HepG2 (cell line): ENCODE measurements around the gene CD300H. TPM values are rescaled to one million over a fixed set of nuclear protein-coding genes. Genes with fewer than 3 reads are reported as not detected.

Experiments used
- ATAC-seq: fragments of 200-7000 bp; cut with Tn5 transposase; 3 replicates; pipeline ENCODE4 v1.9.1; 2020; ENCODE audit warnings: mild to moderate bottlenecking, moderate library complexity
- BruUV-seq: library from RNA; stranded (reverse); fragments of 400-500 nt; replicated peaks from 2 replicates; lab custom pipeline; 2021; lab: Mats Ljungman, UMichigan
- CTCF ChIA-PET: fragments of 300-600 bp; formaldehyde crosslinking; extraction: SDS; loops from one replicate; lab custom pipeline; 2021; ENCODE audit warnings: low total read pairs, inconsistent platforms, low intra/inter-chr PET ratio; lab: Yijun Ruan, JAX
- POLR2A ChIA-PET: fragments of 350-600 bp; sonication (Branson Sonifier 250); formaldehyde crosslinking; loops from one replicate; lab custom pipeline; 2020; ENCODE audit warnings: antibody characterized with exemption, inconsistent platforms; lab: Yijun Ruan, JAX
- DNase-seq: peaks from one replicate; pipeline ENCODE4 v3.0.0-alpha.2; 2015; ENCODE audit warnings: low spot score
- FAIRE-seq: peaks from 3 replicates; lab custom pipeline; 2011; peaks lifted over from hg19 to GRCh38; lab: Jason Lieb, UNC
- H2AFZ ChIP-seq: one replicate; pipeline ENCODE4 v1.6.1; 2011; ENCODE audit warnings: low read length, inconsistent platforms
- H3K27ac ChIP-seq: fragments of 300-600 bp; 3 replicates; pipeline ENCODE4 v1.8.0; 2011; ENCODE audit warnings: mixed run types, mild to moderate bottlenecking, mixed read lengths, low read length, inconsistent platforms; ENCODE audit not compliant: insufficient read depth; ENCODE audit errors: extremely low read length
- H3K27me3 ChIP-seq, 2 experiments: fragments of 200-600 bp in 1 of 2; 2 replicates in 1 of 2; 3 replicates in 1 of 2; pipeline versions ENCODE4 v1.6.0 to v1.8.0; 2011; ENCODE audit warnings: low read length in 2 of 2, mild to moderate bottlenecking in 2 of 2, moderate library complexity in 2 of 2, inconsistent platforms in 1 of 2; ENCODE audit not compliant: insufficient read depth in 2 of 2, control insufficient read depth in 1 of 2
- H3K36me3 ChIP-seq, 2 experiments: fragments of 200-600 bp in 1 of 2; replicated peaks in 1 of 2; 2 replicates in 1 of 2; 3 replicates in 1 of 2; pipeline versions ENCODE4 v1.5.1 to v1.8.0; 2011; ENCODE audit warnings: low read length in 2 of 2, inconsistent platforms in 1 of 2; ENCODE audit not compliant: insufficient read depth in 2 of 2, control insufficient read depth in 1 of 2
- H3K4me1 ChIP-seq: 2 replicates; pipeline ENCODE4 v1.5.1; 2012; ENCODE audit warnings: low read length, inconsistent platforms; ENCODE audit not compliant: insufficient read depth
- H3K4me2 ChIP-seq: 2 replicates; pipeline ENCODE4 v1.6.0; 2011; ENCODE audit warnings: low read depth, low read length, inconsistent platforms
- H3K4me3 ChIP-seq, 3 experiments: fragments of 200-600 bp in 1 of 3; sonication (generic), shearing (Covaris generic) in 1 of 3; replicated peaks in 1 of 3; 2 replicates each; pipeline ENCODE4 v1.5.1; 2011 to 2016; ENCODE audit warnings: low read length in 3 of 3, inconsistent platforms in 2 of 3, low read depth in 2 of 3, mild to moderate bottlenecking in 2 of 3, control low read depth in 1 of 3, mixed read lengths in 1 of 3; ENCODE audit not compliant: insufficient read depth in 1 of 3
- H3K79me2 ChIP-seq: one replicate; pipeline ENCODE4 v1.6.1; 2011; ENCODE audit warnings: low read length, inconsistent platforms; ENCODE audit not compliant: insufficient read depth
- H3K9ac ChIP-seq: 2 replicates; pipeline ENCODE4 v1.6.0; 2011; ENCODE audit warnings: mild to moderate bottlenecking, low read depth, low read length, inconsistent platforms; ENCODE audit not compliant: insufficient read depth
- H3K9me3 ChIP-seq: 2 replicates; pipeline ENCODE4 v1.5.1; 2012; ENCODE audit warnings: mild to moderate bottlenecking, low read length
- H4K20me1 ChIP-seq: 2 replicates; pipeline ENCODE4 v1.6.0; 2011; ENCODE audit warnings: inconsistent platforms, mild to moderate bottlenecking, low read length, moderate library complexity; ENCODE audit not compliant: insufficient read depth
- GATA4 ChIP-seq: sonication (generic); IDR thresholded peaks from 2 replicates; pipeline ENCODE4 v1.6.1; 2016; ENCODE audit warnings: antibody characterized with exemption, low read depth, borderline replicate concordance
- KDM3A ChIP-seq: IDR thresholded peaks from 2 replicates; pipeline ENCODE4 v1.6.1; 2018; ENCODE audit warnings: low read depth, missing compliant biosample characterization
- NR2F1 ChIP-seq, 2 experiments: fragments of 450-650 bp in 1 of 2; formaldehyde crosslinking in 1 of 2; IDR thresholded peaks; 2 replicates each; pipeline versions ENCODE4 v1.5.0 to v1.6.1; 2016 to 2020; ENCODE audit warnings: mild to moderate bottlenecking in 1 of 2, missing compliant biosample characterization in 1 of 2, missing genetic modification reagents in 1 of 2, moderate library complexity in 1 of 2
- REST ChIP-seq, 2 experiments: IDR thresholded peaks; 2 replicates each; pipeline ENCODE4 v1.6.1; 2011 to 2012; ENCODE audit warnings: low read length in 2 of 2, borderline replicate concordance in 1 of 2, low read depth in 1 of 2, mild to moderate bottlenecking in 1 of 2, moderate library complexity in 1 of 2
- ZNF33A ChIP-seq: sonication (generic); formaldehyde crosslinking; IDR thresholded peaks from 2 replicates; pipeline ENCODE4 v1.5.1; 2020; ENCODE audit warnings: missing genetic modification reagents, mild to moderate bottlenecking, moderate library complexity, borderline replicate concordance
- ZNF567 ChIP-seq: sonication (generic); formaldehyde crosslinking; IDR thresholded peaks from 2 replicates; pipeline ENCODE4 v1.8.1; 2023; ENCODE audit warnings: mild to moderate bottlenecking, missing genetic modification reagents, borderline replicate concordance
- WGBS: methylation state at CpG from one replicate; pipeline ENCODE4 v1.1.6; 2017; ENCODE audit warnings: low lambda C conversion rate; 5-methylcytosine and 5-hydroxymethylcytosine counted together
- in situ Hi-C: cut with HindIII; loops from 2 replicates; pipeline ENCODE4 v1.10.0; 2017; ENCODE audit warnings: low pct_unique_long_range_greater_than_20kb; ENCODE audit not compliant: extremely low pct_ligation_motif_present
- intact Hi-C: fragments of 100-400 bp; cut with micrococcal nuclease; formaldehyde crosslinking; loops from one replicate; pipeline ENCODE4 v1.10.0; 2022; ENCODE audit not compliant: unreplicated experiment
- polyA plus RNA-seq, 8 experiments: library from polyadenylated mRNA; depleted of rRNA in 3 of 8; stranded (reverse) in 7 of 8; unstranded in 1 of 8; fragments of >200 nt; fragmentation: Illumina TruSeq in 4 of 8; extraction: Trizol in 4 of 8; gene quantifications; 2 replicates each; pipeline versions ENCODE4 v1.2.1 to v1.2.3, GENCODE V29; 2011 to 2016; ENCODE audit warnings: low read depth in 4 of 8, missing spikeins in 1 of 8, mixed read lengths in 1 of 8; ENCODE audit not compliant: insufficient read depth in 1 of 8
- total RNA-seq, 5 experiments: library from RNA; depleted of rRNA; stranded (reverse); fragments of >200 nt; fragmentation: Illumina TruSeq; extraction: Trizol; gene quantifications; 2 replicates each; pipeline ENCODE4 v1.2.3, GENCODE V29; 2016; ENCODE audit warnings: low read depth in 1 of 5
- TF ChIP-seq, protein P1 (sequence below): sonication (generic); formaldehyde crosslinking; IDR thresholded peaks from 2 replicates; pipeline ENCODE4 v1.4.0; 2020; ENCODE audit warnings: mild to moderate bottlenecking, missing genetic modification reagents
- TF ChIP-seq, protein P2 (sequence below): IDR thresholded peaks from 2 replicates; pipeline ENCODE4 v1.6.1; 2012; ENCODE audit warnings: inconsistent platforms

The CD300H gene
- total and polyA plus RNA-seq, 2 of the 13 experiments (the other 11 are each of a cell fraction or from before 2014, with no cell fraction given) = not detected

GRCh38 chr17:74585711-74586110 is 18.4 kb upstream of the CD300H start:
- Histone ChIP-seq H3K36me3 (no peaks in the 10 kb centered on the region), H4K20me1 (no peaks in the 10 kb centered on the region), H3K9me3 (no peaks in the 10 kb centered on the region), H3K79me2 (no peaks in the 10 kb centered on the region), H3K27me3 (peaks cover 0 to 46% of the 10 kb centered on the region in 2 experiments; a peak in 3 of 5 replicates), H3K9ac (no peak overlapping the region), H3K4me2 (no peak overlapping the region), H3K4me3 (no peak overlapping the region), H3K4me1 (no peaks in the 10 kb centered on the region), H3K27ac (no peak overlapping the region), H2AFZ (no peak overlapping the region)
- in situ Hi-C loops = no loop called here
- 19% methylated on average over 5 of the region's 5 CpGs for WGBS
- no peak for ATAC-seq
- ChIA-PET POLR2A (no interaction called here), CTCF (no interaction called here)
- FAIRE-seq = no peak
- BruUV-seq = no TSS peak
- intact Hi-C loops = no loop called here
- DNase-seq = no peak
- TF ChIP-seq NR2F1 (CRISPR knock-in tag; IDR thresholded peaks at IDR 0.05) (no peak), ZNF567 (CRISPR knock-in tag) (no peak), ZNF33A (CRISPR knock-in tag) (no peak), GATA4 (no peak), KDM3A (no peak), REST (IDR thresholded peaks at IDR 0.05; ENCODE audit: borderline replicate concordance in 1 of 2, low read depth in 1 of 2, low read length in 2 of 2) (no peak)
- TF ChIP-seq, protein P1, sequence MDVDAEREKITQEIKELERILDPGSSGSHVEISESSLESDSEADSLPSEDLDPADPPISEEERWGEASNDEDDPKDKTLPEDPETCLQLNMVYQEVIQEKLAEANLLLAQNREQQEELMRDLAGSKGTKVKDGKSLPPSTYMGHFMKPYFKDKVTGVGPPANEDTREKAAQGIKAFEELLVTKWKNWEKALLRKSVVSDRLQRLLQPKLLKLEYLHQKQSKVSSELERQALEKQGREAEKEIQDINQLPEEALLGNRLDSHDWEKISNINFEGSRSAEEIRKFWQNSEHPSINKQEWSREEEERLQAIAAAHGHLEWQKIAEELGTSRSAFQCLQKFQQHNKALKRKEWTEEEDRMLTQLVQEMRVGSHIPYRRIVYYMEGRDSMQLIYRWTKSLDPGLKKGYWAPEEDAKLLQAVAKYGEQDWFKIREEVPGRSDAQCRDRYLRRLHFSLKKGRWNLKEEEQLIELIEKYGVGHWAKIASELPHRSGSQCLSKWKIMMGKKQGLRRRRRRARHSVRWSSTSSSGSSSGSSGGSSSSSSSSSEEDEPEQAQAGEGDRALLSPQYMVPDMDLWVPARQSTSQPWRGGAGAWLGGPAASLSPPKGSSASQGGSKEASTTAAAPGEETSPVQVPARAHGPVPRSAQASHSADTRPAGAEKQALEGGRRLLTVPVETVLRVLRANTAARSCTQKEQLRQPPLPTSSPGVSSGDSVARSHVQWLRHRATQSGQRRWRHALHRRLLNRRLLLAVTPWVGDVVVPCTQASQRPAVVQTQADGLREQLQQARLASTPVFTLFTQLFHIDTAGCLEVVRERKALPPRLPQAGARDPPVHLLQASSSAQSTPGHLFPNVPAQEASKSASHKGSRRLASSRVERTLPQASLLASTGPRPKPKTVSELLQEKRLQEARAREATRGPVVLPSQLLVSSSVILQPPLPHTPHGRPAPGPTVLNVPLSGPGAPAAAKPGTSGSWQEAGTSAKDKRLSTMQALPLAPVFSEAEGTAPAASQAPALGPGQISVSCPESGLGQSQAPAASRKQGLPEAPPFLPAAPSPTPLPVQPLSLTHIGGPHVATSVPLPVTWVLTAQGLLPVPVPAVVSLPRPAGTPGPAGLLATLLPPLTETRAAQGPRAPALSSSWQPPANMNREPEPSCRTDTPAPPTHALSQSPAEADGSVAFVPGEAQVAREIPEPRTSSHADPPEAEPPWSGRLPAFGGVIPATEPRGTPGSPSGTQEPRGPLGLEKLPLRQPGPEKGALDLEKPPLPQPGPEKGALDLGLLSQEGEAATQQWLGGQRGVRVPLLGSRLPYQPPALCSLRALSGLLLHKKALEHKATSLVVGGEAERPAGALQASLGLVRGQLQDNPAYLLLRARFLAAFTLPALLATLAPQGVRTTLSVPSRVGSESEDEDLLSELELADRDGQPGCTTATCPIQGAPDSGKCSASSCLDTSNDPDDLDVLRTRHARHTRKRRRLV = no peak
- TF ChIP-seq, protein P2, sequence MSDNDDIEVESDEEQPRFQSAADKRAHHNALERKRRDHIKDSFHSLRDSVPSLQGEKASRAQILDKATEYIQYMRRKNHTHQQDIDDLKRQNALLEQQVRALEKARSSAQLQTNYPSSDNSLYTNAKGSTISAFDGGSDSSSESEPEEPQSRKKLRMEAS = no peak
